ENCODE results near the gene SNED1. TPM values are rescaled to one million over a fixed set of nuclear protein-coding genes. Genes with fewer than 3 reads are reported as not detected.

Gene SNED1
- total RNA-seq, 1 donor from 2014 or later: 19.4 TPM

- H3K9me3 Mint-ChIP-seq (ENCODE audit: unreplicated experiment): no peaks in the 10 kb centered on the region
- TF ChIP-seq, protein P1, sequence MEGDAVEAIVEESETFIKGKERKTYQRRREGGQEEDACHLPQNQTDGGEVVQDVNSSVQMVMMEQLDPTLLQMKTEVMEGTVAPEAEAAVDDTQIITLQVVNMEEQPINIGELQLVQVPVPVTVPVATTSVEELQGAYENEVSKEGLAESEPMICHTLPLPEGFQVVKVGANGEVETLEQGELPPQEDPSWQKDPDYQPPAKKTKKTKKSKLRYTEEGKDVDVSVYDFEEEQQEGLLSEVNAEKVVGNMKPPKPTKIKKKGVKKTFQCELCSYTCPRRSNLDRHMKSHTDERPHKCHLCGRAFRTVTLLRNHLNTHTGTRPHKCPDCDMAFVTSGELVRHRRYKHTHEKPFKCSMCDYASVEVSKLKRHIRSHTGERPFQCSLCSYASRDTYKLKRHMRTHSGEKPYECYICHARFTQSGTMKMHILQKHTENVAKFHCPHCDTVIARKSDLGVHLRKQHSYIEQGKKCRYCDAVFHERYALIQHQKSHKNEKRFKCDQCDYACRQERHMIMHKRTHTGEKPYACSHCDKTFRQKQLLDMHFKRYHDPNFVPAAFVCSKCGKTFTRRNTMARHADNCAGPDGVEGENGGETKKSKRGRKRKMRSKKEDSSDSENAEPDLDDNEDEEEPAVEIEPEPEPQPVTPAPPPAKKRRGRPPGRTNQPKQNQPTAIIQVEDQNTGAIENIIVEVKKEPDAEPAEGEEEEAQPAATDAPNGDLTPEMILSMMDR (IDR thresholded peaks at IDR 0.05): no peak
- no peaks in the 10 kb centered on the region for H3K4me1 Mint-ChIP-seq (ENCODE audit: unreplicated experiment)
- DNase-seq (ENCODE audit: extremely low spot score, unreplicated experiment): peak; percentile 80
- no peaks in the 10 kb centered on the region for H3K36me3 Mint-ChIP-seq (ENCODE audit: unreplicated experiment)
- no peak overlapping the region for H3K27ac Mint-ChIP-seq (ENCODE audit: unreplicated experiment)
- peaks cover 10% of the 10 kb centered on the region for H3K27me3 Mint-ChIP-seq (ENCODE audit: unreplicated experiment)
- no peak overlapping the region for H3K4me3 Mint-ChIP-seq (ENCODE audit: unreplicated experiment)
Observed at GRCh38 chr2:241067501-241068135, 69.2 kb downstream of the SNED1 start.

- DNase-seq (ENCODE audit: extremely low spot score, unreplicated experiment): peak; percentile 77
- Mint-ChIP-seq H3K27me3 (ENCODE audit: unreplicated experiment) (peaks cover 7% of the 10 kb centered on the region), H3K36me3 (ENCODE audit: unreplicated experiment) (no peaks in the 10 kb centered on the region), H3K4me1 (ENCODE audit: unreplicated experiment) (no peaks in the 10 kb centered on the region), H3K27ac (ENCODE audit: unreplicated experiment) (no peak overlapping the region), H3K9me3 (ENCODE audit: unreplicated experiment) (no peaks in the 10 kb centered on the region), H3K4me3 (ENCODE audit: unreplicated experiment) (no peak overlapping the region)
- TF ChIP-seq, protein P1 (IDR thresholded peaks at IDR 0.05): no peak
Observed at GRCh38 chr2:241068136-241068941, 69.9 kb downstream of the SNED1 start.

GRCh38 chr2:241068942-241069810 lies 70.8 kb downstream of the SNED1 start:
- DNase-seq (ENCODE audit: extremely low spot score, unreplicated experiment): peak; percentile 82
- H3K4me1 Mint-ChIP-seq (ENCODE audit: unreplicated experiment): no peaks in the 10 kb centered on the region
- peaks cover 7% of the 10 kb centered on the region for H3K27me3 Mint-ChIP-seq (ENCODE audit: unreplicated experiment)
- H3K4me3 Mint-ChIP-seq (ENCODE audit: unreplicated experiment): no peak overlapping the region
- no peaks in the 10 kb centered on the region for H3K36me3 Mint-ChIP-seq (ENCODE audit: unreplicated experiment)
- no peak overlapping the region for H3K27ac Mint-ChIP-seq (ENCODE audit: unreplicated experiment)
- H3K9me3 Mint-ChIP-seq (ENCODE audit: unreplicated experiment): no peaks in the 10 kb centered on the region
- TF ChIP-seq, protein P1 (IDR thresholded peaks at IDR 0.05): no peak

- H3K4me1 Mint-ChIP-seq (ENCODE audit: unreplicated experiment): no peaks in the 10 kb centered on the region
Observed at GRCh38 chr2:241069821-241070281, 71.4 kb downstream of the SNED1 start.

More at GRCh38 chr2:241069821-241070281, 71.4 kb downstream of the SNED1 start:
- DNase-seq (ENCODE audit: extremely low spot score, unreplicated experiment): peak; percentile 84
- Mint-ChIP-seq H3K4me3 (ENCODE audit: unreplicated experiment) (no peak overlapping the region), H3K9me3 (ENCODE audit: unreplicated experiment) (no peaks in the 10 kb centered on the region), H3K27me3 (ENCODE audit: unreplicated experiment) (peaks cover 7% of the 10 kb centered on the region), H3K36me3 (ENCODE audit: unreplicated experiment) (no peaks in the 10 kb centered on the region), H3K27ac (ENCODE audit: unreplicated experiment) (no peak overlapping the region)
- TF ChIP-seq, protein P1 (IDR thresholded peaks at IDR 0.05): no peak

All from osteocyte (in vitro differentiated cells).